GM21526 (cell line): ENCODE measurements around the gene SOS1.

Experiments
- ATAC-seq: cut with Tn5 transposase; IDR thresholded peaks from one replicate; pipeline ENCODE4 v1.9.1; 2021; ENCODE audit warnings: moderate library complexity; ENCODE audit not compliant: unreplicated experiment, low FRiP score

SOS1 gene

DNA sequence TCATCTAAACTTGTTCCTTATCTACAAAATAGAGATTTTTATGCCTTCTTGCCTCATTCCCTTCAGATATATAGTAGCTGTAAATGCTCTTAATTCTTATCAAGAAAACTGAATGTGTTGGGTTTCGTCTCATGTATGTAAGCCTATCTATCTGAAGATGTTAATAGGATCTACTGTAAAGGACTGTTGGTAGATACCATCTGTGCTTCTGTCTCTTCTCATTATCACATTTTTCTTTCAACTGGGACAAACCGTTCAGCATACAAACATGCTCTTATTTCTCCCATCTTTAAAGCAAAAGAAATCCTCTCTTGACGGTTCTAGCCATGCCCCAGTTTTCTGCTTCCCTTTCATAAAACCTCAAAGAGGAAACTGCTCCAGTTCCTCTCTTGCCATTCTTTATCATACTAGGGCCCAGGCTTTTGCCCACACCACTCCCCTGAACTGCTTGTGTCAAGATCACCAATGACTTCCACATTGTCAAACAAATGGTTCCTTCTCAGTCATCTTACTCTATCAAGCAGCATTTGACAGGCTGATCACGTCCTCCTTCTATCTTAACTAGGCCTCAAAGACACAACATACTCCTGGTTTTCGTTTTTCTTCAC is 142.5 kb downstream of the SOS1 start:
- no peak for ATAC-seq

GRCh38 chr2:38977047-38977446 is 143.8 kb downstream of the SOS1 start:
- no peak for ATAC-seq

DNA sequence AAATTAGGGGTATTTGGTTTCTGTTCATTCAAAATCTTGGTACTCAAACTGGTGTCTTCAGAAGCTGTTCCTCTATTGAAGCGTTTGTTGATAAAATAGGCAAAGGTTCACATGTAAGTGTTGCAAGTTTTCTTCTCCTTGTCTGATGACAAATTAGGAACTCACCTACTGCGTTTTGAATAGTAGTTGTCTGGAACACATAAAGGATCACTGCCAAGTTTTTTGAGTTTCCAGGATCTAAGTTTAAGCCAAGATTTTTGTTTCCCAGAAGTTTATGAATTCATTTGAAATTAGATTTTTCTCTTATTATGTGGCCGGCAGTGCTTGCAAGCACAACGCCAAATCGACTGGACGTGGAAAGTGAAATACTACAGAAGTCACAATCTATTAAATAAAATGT is 145.8 kb downstream of the SOS1 start:
- no peak for ATAC-seq

GRCh38 chr2:38973266-38973665 is 147.6 kb downstream of the SOS1 start:
- no peak for ATAC-seq

DNA sequence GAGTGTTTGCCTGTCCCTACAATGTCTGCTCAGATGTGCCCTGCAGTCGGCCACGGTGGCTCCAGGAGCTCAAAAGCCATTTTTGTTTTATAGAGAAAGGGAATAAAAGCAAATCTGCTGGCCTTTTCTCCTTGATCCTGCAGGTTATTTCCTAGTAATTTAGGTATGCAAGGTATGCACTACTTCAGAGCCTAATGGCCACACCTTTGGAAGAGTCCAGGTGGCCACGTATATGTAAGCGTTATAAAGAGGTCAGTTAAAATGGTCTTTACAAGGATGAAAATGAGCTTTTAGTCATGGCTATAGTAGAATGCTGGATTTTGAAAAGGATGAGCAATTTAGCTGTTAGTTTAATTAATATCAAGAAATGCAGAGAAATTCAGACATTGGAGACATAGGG is 149.5 kb downstream of the SOS1 start:
- no peak for ATAC-seq

- no peak for ATAC-seq
Observed at GRCh38 chr2:38968021-38968420, 152.8 kb downstream of the SOS1 start.

- no peak for ATAC-seq
Observed at GRCh38 chr2:38966678-38967077, 154.2 kb downstream of the SOS1 start.

DNA sequence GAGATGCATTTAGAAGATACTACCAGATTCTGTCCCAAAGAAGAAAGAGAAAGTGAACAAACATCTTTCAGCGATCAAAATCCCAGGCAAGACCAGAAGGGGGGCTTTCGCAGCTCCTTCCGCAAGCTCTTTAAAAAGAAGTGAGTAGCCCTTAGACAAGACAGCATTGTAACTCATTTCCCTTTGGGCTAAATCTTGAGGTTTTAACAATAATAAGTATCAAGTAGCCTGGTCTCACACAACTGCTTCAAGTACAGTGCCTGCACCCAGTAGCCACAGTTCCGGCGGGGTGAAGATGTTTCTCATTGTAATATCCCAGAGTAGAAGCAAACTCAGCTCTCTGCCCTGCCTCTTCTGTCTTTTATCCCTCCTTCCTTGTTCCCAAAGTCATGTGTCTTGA is 154.8 kb downstream of the SOS1 start:
- ATAC-seq, result no peak

DNA sequence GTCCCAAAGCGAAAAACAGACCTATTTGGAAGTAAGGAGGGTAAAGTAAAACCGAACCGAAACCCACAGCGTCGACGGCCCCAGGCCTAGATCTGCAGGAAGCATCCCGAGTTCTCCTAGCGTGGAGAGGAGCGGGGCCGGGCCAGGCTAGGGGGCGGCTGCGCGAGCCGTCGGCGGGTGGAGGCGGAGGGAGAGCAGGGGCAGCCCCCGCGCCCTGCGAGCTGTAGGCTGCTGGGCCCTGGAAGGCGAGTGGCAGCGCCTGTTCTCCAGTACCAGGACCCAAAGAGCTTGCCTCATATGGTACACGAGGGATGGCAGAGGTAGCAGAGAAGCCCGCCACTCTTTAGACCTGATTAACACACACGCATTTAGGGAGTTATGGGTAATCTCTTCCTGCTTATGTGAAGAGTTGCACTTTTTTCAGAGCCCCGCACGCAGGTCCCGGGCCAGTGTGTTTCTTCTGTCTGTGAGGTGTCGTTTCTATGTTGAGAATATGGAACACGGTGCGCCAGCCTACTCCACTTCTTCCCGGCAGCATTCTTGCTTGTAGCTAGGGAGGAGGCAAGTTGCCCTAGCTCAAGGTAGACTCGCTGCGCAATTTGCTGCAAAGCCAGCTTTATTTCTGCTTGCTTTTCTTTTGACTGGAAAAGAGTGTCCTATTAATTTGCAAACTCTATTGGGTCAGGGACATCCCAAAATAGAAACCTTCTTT is 160.1 kb downstream of the SOS1 start:
- no peak for ATAC-seq

- ATAC-seq, result no peak
Observed at GRCh38 chr2:38959938-38960608, 160.8 kb downstream of the SOS1 start.

GRCh38 chr2:38959466-38959865 is 161.4 kb downstream of the SOS1 start:
- ATAC-seq, result no peak

DNA sequence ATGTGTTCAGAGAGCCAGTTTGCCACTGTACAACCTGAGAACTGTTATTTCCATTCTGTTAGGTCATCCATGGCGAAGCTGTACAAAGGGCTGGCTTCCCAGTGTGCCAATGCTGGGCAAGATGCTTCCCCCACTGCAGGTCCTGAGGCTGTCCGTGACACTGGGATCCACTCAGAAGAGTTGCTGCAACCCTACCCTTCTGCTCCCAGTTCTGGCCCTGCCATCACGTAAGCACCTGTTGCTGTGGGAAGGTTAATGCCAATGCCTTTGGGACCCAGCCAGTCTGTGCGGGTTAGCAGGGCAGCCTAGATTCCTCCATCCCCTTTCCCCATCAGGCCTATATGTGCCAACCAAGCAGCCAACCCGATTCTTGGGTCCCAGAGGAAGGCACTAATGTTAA is 162.9 kb downstream of the SOS1 start:
- ATAC-seq, result no peak

DNA sequence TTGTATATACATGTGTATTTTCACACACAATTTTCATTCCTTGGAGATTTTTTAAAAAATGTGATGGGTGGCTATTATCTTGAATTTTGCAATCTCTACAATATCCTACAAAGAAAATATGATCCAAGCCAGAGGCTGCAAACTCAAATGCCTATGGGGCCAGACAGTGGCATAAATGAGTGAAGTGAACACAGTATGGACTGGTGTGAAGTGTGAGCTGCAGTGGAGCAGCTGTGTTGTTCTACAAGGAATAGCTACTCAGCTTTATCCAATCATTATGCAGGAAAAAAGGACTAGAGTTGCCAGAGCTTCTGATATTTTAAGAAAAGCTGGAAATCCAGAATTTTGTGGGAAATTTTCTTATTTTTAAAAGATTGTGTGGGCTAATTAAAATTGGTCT is 169.1 kb downstream of the SOS1 start:
- no peak for ATAC-seq

- ATAC-seq, result no peak
Observed at GRCh38 chr2:38948995-38949394, 171.9 kb downstream of the SOS1 start.

DNA sequence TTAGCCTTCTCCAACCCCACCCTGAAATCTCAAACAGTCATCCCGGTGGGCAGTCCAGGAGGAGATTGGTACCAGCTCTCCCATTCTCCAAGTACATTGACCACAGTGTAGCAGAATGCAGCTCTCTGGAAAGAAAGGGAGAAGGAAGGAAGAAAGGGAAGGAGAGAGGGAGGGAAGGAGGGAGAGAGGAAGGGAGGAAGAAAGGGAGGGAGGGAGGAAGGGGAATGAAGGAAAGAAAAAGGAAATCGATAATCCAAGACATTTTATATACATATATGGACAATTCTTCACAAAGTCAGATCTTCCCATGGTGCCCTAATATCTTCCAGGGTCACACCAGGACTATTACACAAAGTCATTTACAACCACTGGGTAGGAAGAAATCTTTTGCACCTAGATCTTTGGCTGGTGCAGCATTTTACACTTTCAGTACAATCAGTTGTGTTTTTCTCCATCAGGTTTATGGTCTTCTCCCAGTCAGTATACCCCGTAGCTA is 172.4 kb downstream of the SOS1 start:
- no peak for ATAC-seq

- peak; percentile 69 for ATAC-seq
Observed at GRCh38 chr2:38947241-38948239, 173.3 kb downstream of the SOS1 start.

GRCh38 chr2:38945911-38946310 is 174.9 kb downstream of the SOS1 start:
- ATAC-seq, result no peak

GRCh38 chr2:38945372-38945771 is 175.5 kb downstream of the SOS1 start:
- ATAC-seq, result no peak

DNA sequence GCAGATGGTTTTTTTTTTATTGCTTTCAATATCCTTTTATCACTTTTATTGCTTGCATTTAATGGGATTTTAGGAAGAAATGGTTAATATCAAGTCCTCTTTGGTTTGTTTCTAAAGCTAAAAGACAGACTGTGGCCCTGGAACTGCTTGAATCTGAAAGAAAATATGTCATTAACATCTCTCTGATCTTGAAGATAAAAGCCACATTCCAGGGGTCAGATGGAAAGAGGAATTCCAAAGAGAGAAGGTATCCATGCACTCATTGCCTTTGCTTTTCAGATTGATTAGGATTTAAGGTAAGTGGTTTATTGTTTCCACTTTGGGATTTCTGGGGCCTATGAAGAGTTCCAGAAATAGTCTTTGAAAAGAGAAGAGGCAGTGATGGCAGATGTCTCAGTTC is 177.1 kb downstream of the SOS1 start:
- no peak for ATAC-seq

DNA sequence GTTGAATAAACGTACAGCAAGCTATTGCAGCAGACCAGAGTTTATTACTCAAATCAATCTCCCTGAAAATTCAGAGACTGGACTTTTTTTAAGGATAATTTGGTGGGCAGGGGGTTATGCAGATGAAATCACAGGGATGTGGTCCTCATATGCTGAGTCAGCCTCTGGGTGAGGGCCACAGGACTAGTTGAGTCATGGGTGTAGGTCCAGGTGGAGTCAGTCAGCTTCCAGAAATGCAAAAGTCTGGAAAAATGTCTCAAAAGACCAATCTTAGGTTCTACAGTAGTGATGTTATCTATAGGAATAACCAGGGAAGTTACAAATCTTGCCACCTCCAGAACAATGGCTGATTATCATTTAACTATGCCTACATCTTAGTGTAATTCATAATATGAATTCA is 180.1 kb downstream of the SOS1 start:
- no peak for ATAC-seq

GRCh38 chr2:38937548-38937947 is 183.3 kb downstream of the SOS1 start:
- no peak for ATAC-seq
